Ishikawa (cell line): Measurements from ENCODE around the gene SH2B3.

Experiments
- ZBTB7A ChIP-seq: IDR thresholded peaks from 2 replicates; pipeline ENCODE4 v1.6.1; 2012; ENCODE audit warnings: low read depth
- TF ChIP-seq, protein P1 (sequence below): IDR thresholded peaks from 2 replicates; pipeline ENCODE4 v1.6.1; 2012

DNA sequence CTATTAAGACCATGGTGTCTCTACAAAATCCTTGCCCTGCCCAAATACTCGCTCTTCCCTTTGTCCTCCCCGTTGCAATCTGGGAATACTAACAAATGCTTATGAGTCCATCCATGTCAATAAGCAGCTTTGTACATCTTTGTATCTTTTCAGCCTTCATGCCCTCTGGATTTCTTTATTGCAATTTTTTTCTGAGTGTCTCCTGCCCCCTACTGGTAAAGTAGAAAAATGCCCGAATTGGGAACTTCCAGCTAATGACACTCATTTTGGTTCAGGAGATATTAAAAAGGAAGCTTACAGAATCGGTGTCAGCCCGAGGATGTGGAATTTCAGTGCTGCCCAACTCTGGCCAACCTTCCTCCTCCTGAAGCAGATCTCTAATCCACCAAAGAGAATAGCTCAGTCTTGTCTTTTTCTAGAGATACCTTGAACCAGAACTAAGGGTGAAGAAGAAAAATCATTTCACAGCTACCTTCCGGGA lies 46.0 kb downstream of the SH2B3 start:
- TF ChIP-seq, protein P1, sequence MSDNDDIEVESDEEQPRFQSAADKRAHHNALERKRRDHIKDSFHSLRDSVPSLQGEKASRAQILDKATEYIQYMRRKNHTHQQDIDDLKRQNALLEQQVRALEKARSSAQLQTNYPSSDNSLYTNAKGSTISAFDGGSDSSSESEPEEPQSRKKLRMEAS = no peak
- TF ChIP-seq ZBTB7A = no peak
